HEK293 (cell line): ENCODE results near the gene TLCD2.

Experiments used
- BCL11B ChIP-seq: fragments of 450-650 bp; formaldehyde crosslinking; IDR thresholded peaks from 2 replicates; pipeline ENCODE4 v1.5.1; 2016; ENCODE audit warnings: low read depth, missing biosample characterization, missing genetic modification characterization
- CTCF ChIP-seq: fragments of 450-650 bp; formaldehyde crosslinking; IDR thresholded peaks from 2 replicates; pipeline ENCODE4 v1.5.1; 2016; ENCODE audit warnings: missing biosample characterization, missing genetic modification characterization
- GLI4 ChIP-seq: fragments of 450-650 bp; formaldehyde crosslinking; IDR thresholded peaks from 2 replicates; pipeline ENCODE4 v1.5.1; 2016; ENCODE audit warnings: missing biosample characterization, missing genetic modification characterization
- MEIS1 ChIP-seq: sonication (generic); formaldehyde crosslinking; IDR thresholded peaks from 2 replicates; pipeline ENCODE4 v1.8.1; 2022; ENCODE audit warnings: missing genetic modification reagents, mild to moderate bottlenecking, borderline replicate concordance
- YY2 ChIP-seq: fragments of 450-650 bp; formaldehyde crosslinking; IDR thresholded peaks from 2 replicates; pipeline ENCODE4 v1.5.1; 2016; ENCODE audit warnings: missing biosample characterization, missing genetic modification characterization
- ZBTB11 ChIP-seq: fragments of 450-650 bp; formaldehyde crosslinking; conservative IDR thresholded peaks from 2 replicates; pipeline ENCODE4 v1.5.1; 2016; ENCODE audit warnings: low read depth, missing biosample characterization, missing genetic modification characterization
- ZNF132 ChIP-seq: fragments of 450-650 bp; formaldehyde crosslinking; IDR thresholded peaks from 2 replicates; pipeline ENCODE4 v1.5.1; 2017; ENCODE audit warnings: missing biosample characterization, missing genetic modification characterization, borderline replicate concordance
- ZNF324 ChIP-seq: fragments of 450-650 bp; formaldehyde crosslinking; IDR thresholded peaks from 2 replicates; pipeline ENCODE4 v1.5.1; 2016; ENCODE audit warnings: missing biosample characterization, missing genetic modification characterization
- ZNF558 ChIP-seq: fragments of 450-650 bp; formaldehyde crosslinking; IDR thresholded peaks from 2 replicates; pipeline ENCODE4 v1.5.1; 2016; ENCODE audit warnings: missing biosample characterization, missing genetic modification characterization
- ZNF76 ChIP-seq: fragments of 450-650 bp; formaldehyde crosslinking; IDR thresholded peaks from 2 replicates; pipeline ENCODE4; 2016; ENCODE audit warnings: low read depth, missing biosample characterization, missing genetic modification characterization, borderline replicate concordance
- ZSCAN4 ChIP-seq: fragments of 450-650 bp; formaldehyde crosslinking; IDR thresholded peaks from 2 replicates; pipeline ENCODE4 v1.5.1; 2017; ENCODE audit warnings: missing biosample characterization, missing genetic modification characterization

- TF ChIP-seq YY2 (tag by site-specific recombination) = no peak
- TF ChIP-seq GLI4 = no peak
- no peak for TF ChIP-seq ZNF132 (tag by site-specific recombination)
- no peak for TF ChIP-seq BCL11B (tag by site-specific recombination)
- no peak for TF ChIP-seq CTCF
- no peak for TF ChIP-seq ZSCAN4
- TF ChIP-seq ZNF324 (tag by site-specific recombination) = no peak
- TF ChIP-seq MEIS1 (CRISPR knock-in tag) = no peak
- no peak for TF ChIP-seq ZNF558 (tag by site-specific recombination)
- TF ChIP-seq ZNF76 (tag by site-specific recombination) = no peak
- TF ChIP-seq ZBTB11 (tag by site-specific recombination) = no peak
Measured at GRCh38 chr17:1736348-1737281, 26.4 kb upstream of the TLCD2 start.
